GM19372 (cell line): Measurements from ENCODE around the gene RBM19.

ENCODE experiments used
- ATAC-seq: cut with Tn5 transposase; IDR thresholded peaks from one replicate; pipeline ENCODE4 v1.9.1; 2021; ENCODE audit warnings: mild to moderate bottlenecking, low read depth, moderate library complexity; ENCODE audit not compliant: unreplicated experiment

The RBM19 gene

DNA sequence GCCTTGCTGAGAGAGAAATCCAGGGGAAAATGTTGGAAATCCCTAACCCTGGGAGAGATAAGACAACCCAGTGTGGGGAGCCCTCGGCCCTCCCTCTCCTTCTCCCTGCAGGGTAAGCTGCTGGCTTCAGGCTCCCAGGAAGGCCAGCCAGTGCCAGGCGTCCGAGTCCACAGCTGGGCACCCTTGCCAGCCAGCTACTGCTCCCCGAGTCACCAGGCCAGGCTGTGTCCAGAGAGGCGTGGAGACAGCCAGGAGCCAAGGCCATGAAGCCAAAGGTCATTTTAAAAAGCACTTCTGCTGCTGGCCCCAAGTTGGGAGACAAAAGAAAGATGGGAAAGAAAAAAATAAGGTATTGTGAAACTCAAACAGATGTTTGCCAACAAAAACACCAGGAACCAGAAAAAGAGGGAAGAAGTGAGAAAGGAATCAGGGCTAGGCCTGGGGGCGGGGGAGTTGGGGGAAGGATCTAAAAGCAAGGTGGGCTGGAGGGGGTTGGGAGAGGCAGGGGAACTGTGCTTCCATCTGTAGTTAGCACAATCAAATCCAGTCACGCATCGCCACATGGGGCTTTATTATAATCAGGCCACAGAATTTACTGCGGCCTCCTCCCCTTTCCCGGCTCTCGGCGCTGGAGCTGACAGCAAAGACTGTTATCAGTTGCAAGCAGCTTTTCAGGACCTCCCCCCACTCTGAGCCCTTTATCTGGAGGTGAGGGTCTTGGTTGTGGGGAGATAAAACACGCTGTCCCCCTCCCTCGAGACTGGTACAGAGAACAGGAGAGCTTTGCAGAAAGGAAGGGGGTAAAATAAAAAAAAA is 33.5 kb downstream of the RBM19 start:
- ATAC-seq, result no peak

DNA sequence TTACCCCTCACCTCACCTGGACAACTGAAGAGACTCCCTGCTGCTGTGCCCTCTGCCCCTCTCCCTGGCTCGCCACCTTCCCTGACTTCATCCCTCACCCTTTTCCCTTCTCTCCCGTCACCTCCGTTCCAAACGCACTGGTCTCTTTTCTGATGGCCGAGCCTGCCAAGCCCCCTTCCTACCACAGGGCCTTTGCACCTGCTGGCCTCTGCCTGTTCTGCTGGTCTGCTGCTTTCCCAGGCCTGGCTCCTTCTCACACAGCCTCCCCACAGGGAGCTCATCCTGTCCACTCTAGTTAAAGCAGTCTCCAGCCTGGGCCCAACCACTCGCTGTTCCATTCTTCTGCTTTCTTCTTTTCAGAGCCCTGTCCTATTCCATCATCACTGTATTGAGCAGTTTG is 34.6 kb downstream of the RBM19 start:
- no peak for ATAC-seq

DNA sequence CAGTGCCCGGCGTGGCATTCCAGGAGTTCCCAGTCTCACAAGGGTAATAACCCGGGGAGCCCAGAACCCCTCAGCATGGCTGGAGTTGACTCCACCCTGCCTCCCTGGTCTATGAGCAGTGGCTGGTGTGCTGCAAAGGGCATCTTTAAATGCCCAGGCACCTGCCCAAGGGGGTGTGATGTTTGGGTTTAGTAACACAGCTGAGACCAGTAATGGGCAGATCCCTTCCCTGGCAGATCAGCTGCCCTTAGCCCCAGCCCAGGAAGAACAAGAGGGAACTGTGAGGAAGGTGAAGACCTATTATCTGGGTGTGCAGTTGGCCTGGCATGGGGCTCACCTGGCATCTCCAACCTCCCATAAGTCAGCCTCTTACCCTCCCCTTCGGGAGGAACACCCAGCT is 35.9 kb downstream of the RBM19 start:
- no peak for ATAC-seq

DNA sequence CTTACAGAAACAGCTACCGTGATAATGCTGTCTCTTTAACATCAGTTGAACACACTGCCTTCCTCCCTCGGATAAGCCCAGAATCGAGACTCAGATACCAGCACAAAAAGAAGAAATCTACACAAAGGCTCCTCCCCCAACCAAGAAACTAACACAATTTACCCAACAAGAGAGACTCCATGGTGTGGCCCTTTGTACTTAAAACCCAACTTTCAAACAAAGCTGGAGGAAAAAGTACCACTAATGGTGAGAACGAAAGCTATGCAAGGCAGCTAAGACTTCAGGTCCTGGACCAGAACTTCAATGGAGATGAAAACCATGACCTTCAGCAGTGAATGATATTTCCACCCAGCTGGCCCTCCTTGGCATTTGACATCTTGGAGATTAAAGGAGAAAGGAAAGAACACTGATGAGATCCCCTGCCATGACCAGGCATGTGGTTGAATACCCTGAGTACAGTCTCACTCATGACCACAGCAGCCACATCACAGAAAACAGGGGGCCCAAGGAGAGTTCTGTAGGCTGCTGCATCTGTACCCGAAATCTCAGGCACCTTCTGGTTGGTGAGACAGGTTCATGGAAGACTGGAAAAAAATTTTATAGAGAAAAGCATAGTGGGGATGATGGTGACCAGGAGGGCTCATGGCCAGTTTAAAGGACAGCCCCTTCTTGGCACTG is 36.7 kb downstream of the RBM19 start:
- no peak for ATAC-seq

DNA sequence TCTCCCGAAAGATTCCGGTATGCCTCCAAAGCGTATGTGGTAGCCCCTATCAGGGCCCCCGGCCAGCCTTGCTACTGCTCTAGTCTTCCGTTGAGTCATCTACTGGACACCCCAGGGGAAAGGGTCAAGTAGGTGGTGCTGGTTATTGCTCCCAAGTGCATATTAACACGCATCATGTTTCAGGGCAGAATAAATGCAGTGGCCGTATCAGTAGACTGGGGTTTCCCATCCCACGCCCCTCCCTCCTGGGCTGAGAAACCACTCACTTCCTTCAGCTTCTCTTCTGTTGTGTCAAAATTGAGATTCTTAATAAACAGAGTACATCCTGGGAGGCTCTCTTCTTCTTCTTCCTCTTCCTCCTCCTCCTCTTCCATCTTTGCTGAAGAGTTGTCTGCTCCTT is 39.3 kb downstream of the RBM19 start:
- no peak for ATAC-seq

DNA sequence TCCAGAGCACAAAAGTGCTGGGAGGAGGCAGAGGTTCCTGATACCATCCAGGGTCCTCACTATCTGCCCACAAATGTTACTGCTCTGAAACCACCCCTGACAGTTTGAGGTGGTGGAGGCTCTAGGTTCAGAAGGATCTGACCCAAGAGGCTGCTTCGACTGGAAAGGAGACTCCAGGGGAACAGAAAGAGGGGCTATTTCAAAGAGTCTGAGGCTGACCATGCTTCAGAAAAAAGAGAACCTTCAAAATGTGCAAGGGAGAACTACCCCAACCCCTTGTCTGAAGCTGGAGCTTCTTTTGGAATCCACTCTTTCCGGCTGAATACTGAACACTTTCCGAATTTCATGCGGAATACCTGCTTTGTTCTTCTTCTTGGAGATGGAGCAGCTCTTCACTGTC is 41.8 kb downstream of the RBM19 start:
- ATAC-seq, result no peak

DNA sequence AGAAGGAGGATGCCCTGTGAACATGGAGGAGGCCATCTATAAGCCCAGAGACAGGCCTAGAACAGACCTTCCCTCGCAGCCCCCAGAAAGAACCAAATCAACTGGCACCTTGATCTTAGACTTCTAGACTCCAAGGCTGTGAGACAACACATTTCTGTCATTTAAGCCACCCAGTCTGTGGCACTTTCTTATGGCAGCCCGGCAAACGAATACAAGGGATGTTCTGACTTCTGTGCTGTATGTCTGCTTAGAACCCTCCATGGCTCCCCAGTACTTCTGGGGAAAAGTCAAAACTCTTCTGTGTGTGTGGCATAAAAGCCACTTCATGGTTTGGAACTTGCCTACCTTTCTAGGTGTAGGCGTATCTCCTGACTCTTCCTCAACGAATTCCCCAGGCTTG is 42.9 kb downstream of the RBM19 start:
- ATAC-seq, result no peak

DNA sequence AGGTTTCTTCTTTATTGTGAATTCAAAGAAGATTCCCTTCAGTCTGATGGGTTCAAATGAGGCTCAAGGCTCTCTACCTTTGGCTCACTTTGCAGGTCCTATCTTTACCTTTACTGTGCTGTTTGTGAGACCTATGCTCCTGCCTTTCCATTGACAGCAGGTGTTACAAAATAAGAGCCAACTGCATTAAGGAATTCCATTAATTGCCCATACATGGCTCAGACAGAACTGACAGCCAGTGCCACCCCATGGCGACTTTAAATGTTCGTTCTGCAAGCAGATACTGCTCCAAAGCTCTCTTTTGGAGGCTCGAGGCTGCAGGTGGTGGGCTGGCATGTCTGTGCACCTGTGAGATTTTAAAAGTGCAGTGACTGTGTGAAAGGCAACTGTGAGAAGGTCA is 44.7 kb downstream of the RBM19 start:
- ATAC-seq, result no peak

DNA sequence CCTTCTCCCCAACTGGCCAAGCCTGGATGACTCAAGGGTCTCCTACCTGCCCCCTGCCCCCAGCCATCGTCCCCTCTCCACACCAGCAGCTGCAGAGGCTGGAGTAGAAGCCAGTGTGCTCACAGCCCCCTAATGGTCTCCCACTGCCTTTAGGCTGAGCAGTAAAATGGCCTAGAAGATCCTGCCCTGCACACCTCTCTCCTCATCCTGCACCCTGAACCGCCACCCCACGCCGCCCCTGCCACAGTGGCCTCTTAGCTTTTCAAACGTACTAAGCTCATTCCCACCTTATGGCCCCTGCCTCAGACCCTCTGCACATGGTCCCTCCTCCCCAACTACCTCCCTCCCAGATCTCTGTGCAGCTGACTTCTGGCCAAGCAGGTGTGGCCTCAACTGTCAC is 46.3 kb downstream of the RBM19 start:
- ATAC-seq, result no peak

DNA sequence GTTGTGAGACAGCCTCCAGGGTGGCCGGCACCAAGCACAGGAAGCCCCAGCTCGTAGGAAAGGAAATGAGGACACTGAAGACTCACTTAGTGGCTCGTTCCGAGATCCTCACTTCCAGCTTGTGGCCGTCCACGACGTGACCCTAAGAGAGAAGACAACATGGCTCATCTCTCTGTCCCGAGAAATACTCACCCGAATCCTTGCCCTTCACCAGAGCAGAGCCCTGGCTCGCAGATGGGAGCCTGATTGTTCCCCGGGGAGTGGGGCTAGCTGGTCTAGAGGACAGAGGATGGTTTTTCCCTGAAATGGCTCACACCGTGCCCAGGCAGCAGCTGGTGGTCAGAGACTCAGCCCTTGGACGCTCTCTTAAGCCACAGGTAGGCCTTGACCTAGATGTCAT is 47.8 kb downstream of the RBM19 start:
- no peak for ATAC-seq

DNA sequence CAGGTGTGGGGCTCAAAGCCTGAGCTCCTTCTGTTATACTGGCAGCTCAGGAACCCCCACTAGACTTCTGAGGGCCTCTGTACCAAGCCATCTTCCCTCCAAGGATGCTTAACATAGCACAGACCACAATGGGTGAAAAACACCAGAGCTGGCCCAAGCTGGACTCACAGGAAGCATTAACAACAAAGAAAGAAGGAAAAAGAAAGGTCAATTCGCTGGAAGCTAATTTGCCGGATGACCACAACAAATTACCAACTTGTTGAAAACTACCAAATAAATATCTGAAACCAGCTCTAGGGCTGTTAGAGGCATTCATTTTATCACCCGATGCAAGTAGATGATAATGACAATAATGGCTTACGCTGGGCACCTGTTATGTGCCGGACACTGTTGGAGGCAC is 48.7 kb downstream of the RBM19 start:
- no peak for ATAC-seq

DNA sequence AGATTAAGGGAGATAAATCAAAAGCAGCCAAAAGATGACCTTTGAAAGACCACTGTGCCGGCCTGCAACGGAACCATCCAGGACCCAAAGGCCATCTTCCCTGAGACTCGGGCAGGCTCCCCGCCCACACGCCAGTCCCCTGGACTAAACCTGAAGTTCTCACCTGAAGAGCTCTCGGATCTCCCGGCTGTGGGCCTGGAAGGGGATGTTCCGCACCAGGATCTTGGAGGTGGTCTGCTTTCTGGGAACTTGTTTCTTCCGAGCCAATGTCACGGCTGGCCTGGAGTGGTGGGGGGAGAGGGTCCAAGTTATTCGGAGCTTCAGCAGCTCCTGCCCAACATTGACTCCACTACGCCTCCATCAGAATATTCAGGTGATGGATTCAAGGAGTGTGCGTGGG is 51.3 kb downstream of the RBM19 start:
- no peak for ATAC-seq

DNA sequence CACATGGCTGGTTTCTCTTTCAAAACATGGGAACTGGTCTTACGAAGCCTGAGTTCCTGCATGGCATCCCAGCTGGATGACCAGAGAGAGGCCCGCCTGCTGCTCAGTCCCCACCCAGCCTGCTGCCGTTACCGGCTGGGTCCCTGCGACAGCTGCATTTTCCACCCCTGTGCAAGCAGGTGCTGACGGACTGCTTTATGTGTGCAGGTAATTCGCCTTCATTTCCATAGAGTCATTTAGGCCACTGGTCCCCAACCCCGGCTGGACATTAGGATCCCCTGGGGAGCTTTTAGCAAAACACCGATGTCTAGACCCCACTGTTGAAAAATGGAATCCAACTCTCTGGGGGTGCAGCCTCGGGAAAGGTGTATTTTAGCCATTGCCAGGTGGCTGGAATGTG is 51.9 kb downstream of the RBM19 start:
- ATAC-seq, result no peak

DNA sequence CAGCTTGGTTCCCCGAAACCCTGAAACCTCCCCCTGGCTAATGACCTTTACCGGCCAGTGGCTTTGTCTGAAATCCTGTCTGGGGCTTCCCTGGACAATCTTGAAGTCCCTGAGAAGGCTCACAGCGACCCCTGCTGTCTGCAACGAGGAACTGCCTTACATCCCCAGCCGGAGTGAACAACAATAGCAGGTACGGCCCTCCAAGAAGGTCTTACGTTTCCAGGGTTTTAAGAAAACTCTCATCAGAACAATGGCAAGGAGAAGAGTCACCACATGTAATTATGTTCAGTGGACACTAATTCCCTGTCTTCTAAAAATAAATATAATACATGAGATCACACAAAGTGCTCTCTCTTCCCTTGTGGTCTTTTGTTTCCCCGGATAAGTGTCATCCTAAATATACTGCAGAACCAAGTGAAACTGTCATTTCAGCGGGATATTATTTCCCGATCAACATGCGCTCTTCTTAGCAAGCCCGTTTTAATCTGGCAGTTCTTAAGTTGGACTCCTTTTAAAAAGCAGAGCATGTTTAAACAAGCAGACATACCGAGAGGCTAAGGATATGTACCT is 53.3 kb downstream of the RBM19 start:
- ATAC-seq, result no peak

DNA sequence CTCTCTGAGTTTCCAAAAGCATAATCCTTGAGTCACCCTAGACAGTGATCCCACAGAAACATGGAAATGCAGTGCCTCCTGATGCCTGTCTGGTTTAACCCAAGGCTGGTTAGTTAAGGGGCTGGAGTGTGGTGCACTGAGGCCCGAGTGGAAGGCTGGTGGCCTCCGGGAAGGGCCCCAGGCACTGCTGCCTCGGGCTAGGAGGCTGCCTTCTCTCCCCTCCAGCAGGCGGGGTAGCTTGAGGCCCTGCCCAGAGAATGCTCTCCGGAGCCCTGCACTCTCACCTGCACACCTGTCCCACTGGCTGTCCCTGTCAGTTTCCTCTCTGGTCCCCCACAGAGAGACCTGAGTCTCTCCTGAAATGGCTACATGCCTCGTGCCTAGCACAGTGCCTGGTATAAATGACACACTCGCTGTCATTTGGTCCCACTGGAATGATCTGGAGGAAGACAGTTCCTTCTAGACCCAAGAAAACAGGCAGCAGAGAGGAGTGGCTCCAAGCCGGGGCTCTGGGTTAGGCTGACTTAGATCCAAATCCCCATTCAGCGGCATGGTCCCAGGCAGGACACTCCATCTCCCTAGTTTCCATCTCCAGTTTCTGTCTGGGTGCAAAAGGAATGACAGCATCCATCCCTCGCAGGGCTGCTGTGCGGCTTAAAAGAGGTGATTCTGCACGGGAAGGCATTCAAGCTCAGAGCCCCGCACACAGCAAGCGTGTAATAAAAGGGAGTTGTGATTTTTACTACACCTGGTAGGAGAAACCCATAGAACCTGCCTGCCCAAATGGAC is 54.0 kb downstream of the RBM19 start:
- no peak for ATAC-seq

DNA sequence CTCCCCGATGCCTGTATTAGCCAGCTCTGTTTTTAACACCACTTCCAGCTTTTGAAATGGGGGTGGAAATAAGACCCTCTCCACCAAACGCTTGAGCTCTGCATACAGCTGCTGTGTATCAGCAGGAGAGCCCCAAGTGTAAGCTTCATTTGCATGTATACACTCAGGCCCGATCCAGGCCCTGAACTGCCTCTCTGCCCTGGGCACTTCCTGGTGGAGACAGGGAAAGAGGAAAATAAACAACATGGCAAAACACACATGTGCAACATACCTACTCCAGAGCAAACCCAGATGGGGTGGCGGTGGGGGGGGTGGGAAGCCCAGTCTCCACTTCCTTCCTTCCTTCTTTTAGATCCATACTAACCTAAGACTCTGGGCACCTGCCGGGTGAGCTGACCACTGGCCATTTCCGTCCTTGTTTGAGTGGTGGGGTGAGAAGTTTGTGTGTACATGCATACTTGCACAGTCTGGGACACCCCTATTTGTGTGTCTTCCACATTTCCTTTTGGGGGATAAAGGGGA is 55.3 kb downstream of the RBM19 start:
- ATAC-seq, result no peak

DNA sequence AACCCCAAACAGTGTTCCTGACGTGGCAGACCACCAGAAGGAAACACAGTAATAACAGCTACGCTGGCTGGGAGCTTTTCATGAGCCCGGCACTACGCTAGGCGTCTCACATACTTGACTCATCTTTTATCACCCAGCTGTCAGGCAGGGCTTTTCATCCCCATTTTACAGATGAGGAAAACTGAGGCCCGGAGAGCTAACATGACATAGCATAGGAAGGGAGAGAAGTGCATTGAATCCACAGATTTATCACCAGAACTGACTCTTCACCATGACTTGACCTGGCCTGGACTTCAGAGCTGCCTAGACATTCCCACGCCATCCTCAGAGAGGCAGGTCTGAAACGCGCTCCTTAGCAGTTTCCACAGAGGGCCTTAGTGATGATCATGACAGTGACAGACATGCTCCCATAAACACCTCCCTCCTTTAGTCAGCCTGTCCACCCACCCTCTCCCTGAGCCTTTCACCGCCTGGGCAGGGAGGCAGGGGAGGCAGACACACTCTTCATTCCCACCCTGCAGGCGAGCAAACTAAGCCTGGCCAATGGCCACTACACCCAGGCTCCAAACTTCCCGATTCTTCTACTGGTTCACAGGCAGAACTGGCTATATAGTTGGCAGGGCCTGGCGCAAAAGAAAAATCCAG is 56.2 kb downstream of the RBM19 start:
- no peak for ATAC-seq

DNA sequence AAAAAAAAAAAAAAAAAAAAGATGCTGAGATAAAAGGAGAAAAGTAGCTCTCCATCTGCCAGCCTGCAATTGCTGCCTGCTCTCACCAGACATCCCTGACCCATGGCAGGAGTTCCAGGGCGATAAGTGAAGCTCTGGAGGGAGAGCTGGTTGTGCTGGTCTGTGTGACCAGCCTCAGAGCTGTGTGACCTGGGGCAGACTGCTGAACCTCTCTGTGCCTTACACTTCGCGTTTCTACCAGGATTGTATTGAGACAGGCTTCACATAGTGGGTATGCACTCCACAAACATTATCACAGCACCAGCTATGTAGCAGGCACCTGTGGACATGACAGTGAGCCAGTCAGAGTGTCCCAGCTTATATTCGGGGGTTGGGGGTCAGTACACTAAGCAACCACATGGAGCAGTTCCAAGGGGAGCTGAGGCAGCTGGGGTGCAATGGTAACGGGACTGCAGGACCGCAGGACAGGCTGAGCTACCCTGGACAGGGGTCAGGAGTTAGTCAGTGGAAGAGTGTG is 57.5 kb downstream of the RBM19 start:
- ATAC-seq, result no peak

DNA sequence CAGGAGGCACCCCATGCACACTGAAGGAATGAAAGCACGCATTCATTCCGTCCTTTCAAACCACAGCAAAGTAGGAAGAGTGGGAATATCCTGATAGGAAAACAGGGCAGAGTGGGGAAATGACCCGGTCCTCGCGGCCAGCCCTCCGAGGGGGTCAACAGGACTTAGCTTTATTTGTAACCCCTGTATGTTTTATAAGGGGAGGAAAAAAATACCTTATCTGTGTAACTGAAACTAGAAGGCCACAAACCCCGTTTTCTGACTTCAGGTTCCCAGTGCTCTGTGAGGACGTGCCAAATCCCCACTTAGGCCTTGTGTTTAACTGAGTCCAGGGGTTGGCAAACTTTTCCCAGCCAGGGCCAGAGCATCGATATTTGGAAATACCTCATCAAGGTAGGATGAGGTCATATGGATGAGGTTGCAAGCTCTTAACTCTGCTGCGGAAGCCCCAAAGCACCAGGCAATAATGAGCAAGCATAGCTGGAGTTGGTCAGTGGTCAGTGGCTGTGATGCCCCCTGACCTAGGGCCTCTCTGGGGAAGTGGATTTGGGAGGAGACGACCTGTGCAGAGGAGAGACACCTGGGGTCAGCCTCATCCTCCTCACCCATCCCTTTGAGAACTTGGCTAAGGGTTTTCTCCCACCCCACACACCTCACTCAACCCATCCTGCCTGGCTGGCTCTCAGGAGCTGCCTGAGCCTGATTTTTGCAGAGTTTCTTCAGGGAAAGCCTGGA is 58.5 kb downstream of the RBM19 start:
- no peak for ATAC-seq
